Testis (tissue), 2 donors: Measurements from ENCODE around the gene SLC16A7.

Experiments used
- POLR2A ChIP-seq: fragments of 450-650 bp; IDR thresholded peaks from one replicate; pipeline ENCODE4 v1.6.1; 2017; ENCODE audit warnings: antibody characterized with exemption, mild to moderate bottlenecking, moderate library complexity
- TF ChIP-seq, protein P1 (sequence below), 3 experiments: fragments of 450-650 bp in 2 of 3; fragments of 200-600 bp in 1 of 3; sonication (generic) in 1 of 3; IDR thresholded peaks; one replicate each; pipeline ENCODE4 v1.5.1; 2016 to 2019; ENCODE audit warnings: antibody characterized with exemption in 3 of 3, mild to moderate bottlenecking in 2 of 3, moderate library complexity in 1 of 3

- TF ChIP-seq, protein P1, sequence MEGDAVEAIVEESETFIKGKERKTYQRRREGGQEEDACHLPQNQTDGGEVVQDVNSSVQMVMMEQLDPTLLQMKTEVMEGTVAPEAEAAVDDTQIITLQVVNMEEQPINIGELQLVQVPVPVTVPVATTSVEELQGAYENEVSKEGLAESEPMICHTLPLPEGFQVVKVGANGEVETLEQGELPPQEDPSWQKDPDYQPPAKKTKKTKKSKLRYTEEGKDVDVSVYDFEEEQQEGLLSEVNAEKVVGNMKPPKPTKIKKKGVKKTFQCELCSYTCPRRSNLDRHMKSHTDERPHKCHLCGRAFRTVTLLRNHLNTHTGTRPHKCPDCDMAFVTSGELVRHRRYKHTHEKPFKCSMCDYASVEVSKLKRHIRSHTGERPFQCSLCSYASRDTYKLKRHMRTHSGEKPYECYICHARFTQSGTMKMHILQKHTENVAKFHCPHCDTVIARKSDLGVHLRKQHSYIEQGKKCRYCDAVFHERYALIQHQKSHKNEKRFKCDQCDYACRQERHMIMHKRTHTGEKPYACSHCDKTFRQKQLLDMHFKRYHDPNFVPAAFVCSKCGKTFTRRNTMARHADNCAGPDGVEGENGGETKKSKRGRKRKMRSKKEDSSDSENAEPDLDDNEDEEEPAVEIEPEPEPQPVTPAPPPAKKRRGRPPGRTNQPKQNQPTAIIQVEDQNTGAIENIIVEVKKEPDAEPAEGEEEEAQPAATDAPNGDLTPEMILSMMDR (IDR thresholded peaks at IDR 0.05) = no peak
- TF ChIP-seq POLR2A = no peak
Observed at GRCh38 chr12:59708484-59708883, 112.7 kb downstream of the SLC16A7 start.
